ENCODE data around the gene IL1RL2.
A peak's percentile ranks its signal among the peaks of the same experiment; 100 is the strongest.

The IL1RL2 gene

GRCh38 chr2:102237176-102237575 is 50.4 kb downstream of the IL1RL2 start:
- Histone ChIP-seq H3K4me3 (ENCODE audit: low read depth in 1 of 2, low read length in 2 of 2) (no peak overlapping the region), H3K27me3 (ENCODE audit: control insufficient read depth in 1 of 2, insufficient read depth in 2 of 2, low read length in 2 of 2) (no peaks in the 10 kb centered on the region), H3K4me1 (ENCODE audit: control insufficient read depth in 1 of 2, insufficient read depth in 2 of 2, low read length in 2 of 2) (peaks cover 16 to 21% of the 10 kb centered on the region in 2 donors), H3K36me3 (ENCODE audit: control insufficient read depth in 1 of 2, insufficient read depth in 2 of 2, low read length in 2 of 2) (no peaks in the 10 kb centered on the region), H3K27ac (ENCODE audit: low read depth, low read length) (no peak overlapping the region), H3K9me3 (ENCODE audit: control insufficient read depth in 1 of 2, low read length in 2 of 2) (no peaks in the 10 kb centered on the region), H3K9ac (ENCODE audit: low read depth in 1 of 2, low read length in 2 of 2) (no peak overlapping the region)

GRCh38 chr2:102238039-102238756 is 51.4 kb downstream of the IL1RL2 start:
- no peak overlapping the region for H3K9ac ChIP-seq (ENCODE audit: low read depth in 1 of 2, low read length in 2 of 2)
- H3K36me3 ChIP-seq (ENCODE audit: control insufficient read depth in 1 of 2, insufficient read depth in 2 of 2, low read length in 2 of 2) = no peaks in the 10 kb centered on the region
- no peak overlapping the region for H3K27ac ChIP-seq (ENCODE audit: low read depth, low read length)
- H3K4me3 ChIP-seq (ENCODE audit: low read depth in 1 of 2, low read length in 2 of 2) = no peak overlapping the region
- H3K9me3 ChIP-seq (ENCODE audit: control insufficient read depth in 1 of 2, low read length in 2 of 2) = no peaks in the 10 kb centered on the region
- H3K27me3 ChIP-seq (ENCODE audit: control insufficient read depth in 1 of 2, insufficient read depth in 2 of 2, low read length in 2 of 2) = no peaks in the 10 kb centered on the region
- H3K4me1 ChIP-seq (ENCODE audit: control insufficient read depth in 1 of 2, insufficient read depth in 2 of 2, low read length in 2 of 2) = peaks cover 16 to 21% of the 10 kb centered on the region in 2 donors

- Histone ChIP-seq H3K9me3 (ENCODE audit: control insufficient read depth in 1 of 2, low read length in 2 of 2) (no peaks in the 10 kb centered on the region), H3K4me1 (ENCODE audit: control insufficient read depth in 1 of 2, insufficient read depth in 2 of 2, low read length in 2 of 2) (peaks cover 16 to 21% of the 10 kb centered on the region in 2 donors), H3K4me3 (ENCODE audit: low read depth in 1 of 2, low read length in 2 of 2) (no peak overlapping the region), H3K27ac (ENCODE audit: low read depth, low read length) (no peak overlapping the region), H3K36me3 (ENCODE audit: control insufficient read depth in 1 of 2, insufficient read depth in 2 of 2, low read length in 2 of 2) (no peaks in the 10 kb centered on the region), H3K9ac (ENCODE audit: low read depth in 1 of 2, low read length in 2 of 2) (no peak overlapping the region), H3K27me3 (ENCODE audit: control insufficient read depth in 1 of 2, insufficient read depth in 2 of 2, low read length in 2 of 2) (no peaks in the 10 kb centered on the region)
These were observed 52.0 kb downstream of the IL1RL2 start for GRCh38 chr2:102238778-102239177.

GRCh38 chr2:102239344-102239743 is 52.5 kb downstream of the IL1RL2 start:
- Histone ChIP-seq H3K27ac (ENCODE audit: low read depth, low read length) (no peak overlapping the region), H3K36me3 (ENCODE audit: control insufficient read depth in 1 of 2, insufficient read depth in 2 of 2, low read length in 2 of 2) (no peaks in the 10 kb centered on the region), H3K4me1 (ENCODE audit: control insufficient read depth in 1 of 2, insufficient read depth in 2 of 2, low read length in 2 of 2) (peaks cover 16 to 21% of the 10 kb centered on the region in 2 donors), H3K9ac (ENCODE audit: low read depth in 1 of 2, low read length in 2 of 2) (no peak overlapping the region), H3K9me3 (ENCODE audit: control insufficient read depth in 1 of 2, low read length in 2 of 2) (no peaks in the 10 kb centered on the region), H3K4me3 (ENCODE audit: low read depth in 1 of 2, low read length in 2 of 2) (no peak overlapping the region), H3K27me3 (ENCODE audit: control insufficient read depth in 1 of 2, insufficient read depth in 2 of 2, low read length in 2 of 2) (no peaks in the 10 kb centered on the region)

- no peak overlapping the region for H3K4me3 ChIP-seq (ENCODE audit: low read depth in 1 of 2, low read length in 2 of 2)
- H3K9me3 ChIP-seq (ENCODE audit: control insufficient read depth in 1 of 2, low read length in 2 of 2) = no peaks in the 10 kb centered on the region
- H3K27me3 ChIP-seq (ENCODE audit: control insufficient read depth in 1 of 2, insufficient read depth in 2 of 2, low read length in 2 of 2) = no peaks in the 10 kb centered on the region
- H3K27ac ChIP-seq (ENCODE audit: low read depth, low read length) = peak overlapping the region; percentile 43
- no peaks in the 10 kb centered on the region for H3K36me3 ChIP-seq (ENCODE audit: control insufficient read depth in 1 of 2, insufficient read depth in 2 of 2, low read length in 2 of 2)
- H3K9ac ChIP-seq (ENCODE audit: low read depth in 1 of 2, low read length in 2 of 2) = peak overlapping the region in 1 of 2 donors; percentile 2
- H3K4me1 ChIP-seq (ENCODE audit: control insufficient read depth in 1 of 2, insufficient read depth in 2 of 2, low read length in 2 of 2) = peaks cover 16 to 21% of the 10 kb centered on the region in 2 donors
These were observed 54.0 kb downstream of the IL1RL2 start for GRCh38 chr2:102240640-102241370.

GRCh38 chr2:102241616-102242305 is 54.9 kb downstream of the IL1RL2 start:
- H3K4me3 ChIP-seq (ENCODE audit: low read depth in 1 of 2, low read length in 2 of 2) = no peak overlapping the region
- no peaks in the 10 kb centered on the region for H3K9me3 ChIP-seq (ENCODE audit: control insufficient read depth in 1 of 2, low read length in 2 of 2)
- H3K4me1 ChIP-seq (ENCODE audit: control insufficient read depth in 1 of 2, insufficient read depth in 2 of 2, low read length in 2 of 2) = peaks cover 16 to 21% of the 10 kb centered on the region in 2 donors
- H3K27me3 ChIP-seq (ENCODE audit: control insufficient read depth in 1 of 2, insufficient read depth in 2 of 2, low read length in 2 of 2) = no peaks in the 10 kb centered on the region
- H3K27ac ChIP-seq (ENCODE audit: low read depth, low read length) = no peak overlapping the region
- no peaks in the 10 kb centered on the region for H3K36me3 ChIP-seq (ENCODE audit: control insufficient read depth in 1 of 2, insufficient read depth in 2 of 2, low read length in 2 of 2)
- no peak overlapping the region for H3K9ac ChIP-seq (ENCODE audit: low read depth in 1 of 2, low read length in 2 of 2)

GRCh38 chr2:102245266-102246151 is 58.7 kb downstream of the IL1RL2 start:
- H3K36me3 ChIP-seq (ENCODE audit: control insufficient read depth in 1 of 2, insufficient read depth in 2 of 2, low read length in 2 of 2) = no peaks in the 10 kb centered on the region
- H3K27me3 ChIP-seq (ENCODE audit: control insufficient read depth in 1 of 2, insufficient read depth in 2 of 2, low read length in 2 of 2) = peaks cover 0 to 11% of the 10 kb centered on the region in 2 donors
- H3K4me1 ChIP-seq (ENCODE audit: control insufficient read depth in 1 of 2, insufficient read depth in 2 of 2, low read length in 2 of 2) = peaks cover 7 to 12% of the 10 kb centered on the region in 2 donors
- no peaks in the 10 kb centered on the region for H3K9me3 ChIP-seq (ENCODE audit: control insufficient read depth in 1 of 2, low read length in 2 of 2)
- no peak overlapping the region for H3K4me3 ChIP-seq (ENCODE audit: low read depth in 1 of 2, low read length in 2 of 2)
- no peak overlapping the region for H3K9ac ChIP-seq (ENCODE audit: low read depth in 1 of 2, low read length in 2 of 2)
- H3K27ac ChIP-seq (ENCODE audit: low read depth, low read length) = no peak overlapping the region

- H3K9ac ChIP-seq (ENCODE audit: low read depth in 1 of 2, low read length in 2 of 2) = no peak overlapping the region
- H3K27ac ChIP-seq (ENCODE audit: low read depth, low read length) = no peak overlapping the region
- no peak overlapping the region for H3K4me3 ChIP-seq (ENCODE audit: low read depth in 1 of 2, low read length in 2 of 2)
These were observed 63.5 kb downstream of the IL1RL2 start for GRCh38 chr2:102250278-102250821.

GRCh38 chr2:102251042-102251848 is 64.4 kb downstream of the IL1RL2 start:
- Histone ChIP-seq H3K4me1 (ENCODE audit: control insufficient read depth in 1 of 2, insufficient read depth in 2 of 2, low read length in 2 of 2) (peaks cover 5% of the 10 kb centered on the region in 2 donors), H3K27ac (ENCODE audit: low read depth, low read length) (peak overlapping the region; percentile 5), H3K27me3 (ENCODE audit: control insufficient read depth in 1 of 2, insufficient read depth in 2 of 2, low read length in 2 of 2) (peaks cover 0 to 14% of the 10 kb centered on the region in 2 donors), H3K9ac (ENCODE audit: low read depth in 1 of 2, low read length in 2 of 2) (peak overlapping the region; percentile 11 to 38), H3K4me3 (ENCODE audit: low read depth in 1 of 2, low read length in 2 of 2) (peak overlapping the region; percentile 34 to 41), H3K9me3 (ENCODE audit: control insufficient read depth in 1 of 2, low read length in 2 of 2) (no peaks in the 10 kb centered on the region), H3K36me3 (ENCODE audit: control insufficient read depth in 1 of 2, insufficient read depth in 2 of 2, low read length in 2 of 2) (no peaks in the 10 kb centered on the region)

More at GRCh38 chr2:102250278-102250821, 63.5 kb downstream of the IL1RL2 start:
- H3K27me3 ChIP-seq (ENCODE audit: control insufficient read depth in 1 of 2, insufficient read depth in 2 of 2, low read length in 2 of 2) = peaks cover 0 to 14% of the 10 kb centered on the region in 2 donors
- H3K4me1 ChIP-seq (ENCODE audit: control insufficient read depth in 1 of 2, insufficient read depth in 2 of 2, low read length in 2 of 2) = peaks cover 5% of the 10 kb centered on the region in 2 donors
- H3K36me3 ChIP-seq (ENCODE audit: control insufficient read depth in 1 of 2, insufficient read depth in 2 of 2, low read length in 2 of 2) = no peaks in the 10 kb centered on the region
- no peaks in the 10 kb centered on the region for H3K9me3 ChIP-seq (ENCODE audit: control insufficient read depth in 1 of 2, low read length in 2 of 2)
